ENCODE data around the gene BCL11B.

Gene BCL11B

GRCh38 chr14:99252940-99253868 lies 18.8 kb downstream of the BCL11B start:
- DNase-seq: no peak

- no peak for DNase-seq
Measured at GRCh38 chr14:99252443-99252939, 19.5 kb downstream of the BCL11B start.

DNA sequence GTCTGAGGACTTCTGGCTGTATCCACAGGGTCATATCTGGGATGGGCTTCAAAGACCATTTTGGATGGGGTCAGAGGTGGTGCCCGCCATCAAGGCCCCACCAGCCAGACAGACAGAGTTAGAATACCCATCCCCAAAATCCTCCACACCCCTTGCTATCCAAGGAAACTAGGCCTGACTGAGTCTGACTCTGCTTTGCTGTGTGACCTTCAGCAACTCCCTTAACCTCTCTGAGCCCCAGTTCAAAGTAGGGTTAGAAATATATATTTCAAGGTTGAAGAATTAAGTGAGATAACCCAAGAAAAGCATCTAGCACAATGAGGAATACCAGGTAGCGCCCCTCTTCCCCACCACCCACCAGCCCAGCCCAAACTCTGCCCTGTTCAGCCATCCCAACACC lies 20.3 kb downstream of the BCL11B start:
- no peak for DNase-seq

GRCh38 chr14:99250636-99251208 lies 21.3 kb downstream of the BCL11B start:
- DNase-seq: no peak

GRCh38 chr14:99249389-99249788 lies 22.6 kb downstream of the BCL11B start:
- no peak for DNase-seq

DNA sequence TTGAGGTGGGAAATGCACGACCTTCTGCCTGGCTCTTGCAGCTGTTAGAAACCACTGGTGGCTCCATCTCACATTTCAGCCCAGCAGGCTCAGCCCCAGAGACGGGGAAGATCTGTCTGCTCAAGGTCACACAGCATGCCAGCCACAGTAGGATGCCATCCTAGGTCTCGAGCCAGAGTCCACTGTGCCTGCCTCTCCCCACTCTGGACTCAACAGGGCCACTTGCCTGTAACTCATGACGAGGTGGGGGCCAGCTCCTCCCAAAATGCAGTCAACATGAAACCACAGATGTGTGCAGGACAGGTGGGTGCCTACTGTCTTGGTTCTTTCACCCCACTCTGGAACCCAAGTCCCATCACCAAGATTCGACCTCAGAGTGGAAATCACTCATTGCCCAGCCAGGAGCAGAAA lies 23.2 kb downstream of the BCL11B start:
- DNase-seq: no peak

GRCh38 chr14:99247772-99248171 lies 24.2 kb downstream of the BCL11B start:
- DNase-seq: no peak

DNA sequence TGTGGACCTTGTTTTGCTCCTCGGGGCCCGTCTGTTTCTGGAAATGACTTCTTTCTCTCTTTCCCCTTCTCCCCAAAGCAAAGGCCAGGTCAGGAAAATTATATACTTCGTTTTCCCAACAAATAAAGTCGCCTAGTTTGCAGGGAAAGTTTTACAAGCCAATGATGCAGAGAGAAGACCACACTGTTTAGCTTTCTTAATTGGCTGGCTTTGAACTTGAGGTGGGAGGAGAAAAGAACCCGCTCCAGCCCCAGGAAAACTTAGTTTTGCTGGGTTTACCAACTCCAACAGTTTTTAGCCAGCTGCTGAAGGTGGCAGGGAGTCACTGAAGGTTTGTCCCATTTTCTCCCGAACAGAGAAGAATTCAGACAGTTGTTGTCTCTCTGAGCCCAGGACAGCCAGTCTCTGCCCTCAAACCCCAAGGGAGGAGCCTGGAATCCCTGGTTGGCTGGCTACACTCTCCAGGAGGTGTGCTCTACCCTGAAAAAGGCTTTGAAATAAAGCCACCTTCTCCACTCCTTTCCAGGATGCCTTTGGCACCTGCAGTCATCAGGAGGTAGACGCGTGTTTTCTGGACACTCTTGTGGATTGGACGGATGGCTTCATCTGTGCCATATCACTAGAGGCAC lies 24.8 kb downstream of the BCL11B start:
- no peak for DNase-seq

- no peak for DNase-seq
Measured at GRCh38 chr14:99246536-99247097, 25.4 kb downstream of the BCL11B start.

DNA sequence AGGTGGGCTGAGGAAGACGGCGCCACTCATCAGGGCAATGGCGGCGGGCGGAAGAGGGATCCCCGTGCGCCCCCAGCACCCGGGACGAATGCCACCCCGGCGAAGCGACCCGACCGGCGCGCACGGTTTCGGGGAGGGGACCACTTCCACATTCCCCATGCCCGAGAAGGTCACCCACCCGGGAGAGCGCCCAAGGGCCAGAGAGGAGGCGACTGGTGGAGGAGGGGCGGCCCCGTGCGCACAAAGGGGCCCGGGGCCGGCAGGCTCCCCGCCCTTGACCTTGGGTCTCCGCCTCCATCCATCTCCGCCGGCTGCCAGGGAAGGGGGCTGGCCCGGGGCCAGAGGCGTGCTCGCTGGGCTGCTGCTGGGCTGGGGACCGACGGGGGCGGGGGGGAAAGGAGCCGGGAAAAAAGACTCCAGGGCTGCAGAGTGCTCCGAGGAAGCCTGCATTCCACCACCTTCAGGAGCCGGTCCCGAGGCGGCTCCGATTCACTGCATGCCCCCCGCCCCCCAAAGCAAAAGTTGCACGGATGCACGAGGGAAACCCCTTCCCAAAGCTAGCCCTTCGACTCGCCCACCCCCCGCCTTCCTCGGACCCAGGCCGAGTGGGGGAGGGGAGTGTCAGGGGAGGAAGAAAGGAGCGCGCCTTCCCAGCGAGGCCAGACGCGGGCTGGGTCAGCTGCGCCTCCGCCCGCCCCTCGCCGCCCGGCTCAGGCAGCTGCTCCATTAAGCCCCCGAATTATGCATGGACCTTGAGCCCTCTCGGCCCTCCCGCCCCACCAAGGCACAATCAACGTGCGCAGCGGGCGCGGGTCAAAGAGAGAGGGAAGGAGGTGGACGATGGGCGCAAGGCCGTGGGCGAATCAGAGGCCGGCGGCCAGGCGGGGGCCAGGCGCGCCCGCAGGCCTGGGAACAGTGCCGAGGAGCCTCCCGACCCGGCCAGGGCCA lies 26.2 kb downstream of the BCL11B start:
- no peak for DNase-seq

- no peak for DNase-seq
Measured at GRCh38 chr14:99244941-99245563, 26.9 kb downstream of the BCL11B start.

DNA sequence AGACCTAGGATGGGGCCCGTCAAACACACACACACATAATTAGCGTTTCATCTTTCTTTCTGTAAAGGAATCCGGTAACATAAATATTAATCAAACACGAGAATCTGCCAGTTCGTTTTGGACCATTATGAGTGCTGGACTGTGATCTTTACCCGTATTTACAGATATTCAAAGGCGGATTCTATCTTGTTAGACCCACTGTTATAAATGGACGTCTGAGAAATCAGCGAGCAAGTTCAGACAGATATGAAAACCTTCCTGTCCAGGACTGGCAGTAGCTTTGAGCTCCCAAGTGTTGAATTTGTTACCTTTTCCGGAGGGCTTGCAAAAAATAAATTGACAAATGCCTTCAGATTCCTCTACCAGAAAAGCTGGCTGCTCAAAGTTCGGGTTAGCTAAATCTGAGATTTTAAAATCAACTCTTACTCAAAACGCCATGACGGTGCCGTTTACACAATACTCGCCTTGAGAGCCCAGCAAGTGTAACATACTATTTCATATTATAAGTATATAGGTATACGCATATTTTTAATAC lies 27.6 kb downstream of the BCL11B start:
- no peak for DNase-seq

DNA sequence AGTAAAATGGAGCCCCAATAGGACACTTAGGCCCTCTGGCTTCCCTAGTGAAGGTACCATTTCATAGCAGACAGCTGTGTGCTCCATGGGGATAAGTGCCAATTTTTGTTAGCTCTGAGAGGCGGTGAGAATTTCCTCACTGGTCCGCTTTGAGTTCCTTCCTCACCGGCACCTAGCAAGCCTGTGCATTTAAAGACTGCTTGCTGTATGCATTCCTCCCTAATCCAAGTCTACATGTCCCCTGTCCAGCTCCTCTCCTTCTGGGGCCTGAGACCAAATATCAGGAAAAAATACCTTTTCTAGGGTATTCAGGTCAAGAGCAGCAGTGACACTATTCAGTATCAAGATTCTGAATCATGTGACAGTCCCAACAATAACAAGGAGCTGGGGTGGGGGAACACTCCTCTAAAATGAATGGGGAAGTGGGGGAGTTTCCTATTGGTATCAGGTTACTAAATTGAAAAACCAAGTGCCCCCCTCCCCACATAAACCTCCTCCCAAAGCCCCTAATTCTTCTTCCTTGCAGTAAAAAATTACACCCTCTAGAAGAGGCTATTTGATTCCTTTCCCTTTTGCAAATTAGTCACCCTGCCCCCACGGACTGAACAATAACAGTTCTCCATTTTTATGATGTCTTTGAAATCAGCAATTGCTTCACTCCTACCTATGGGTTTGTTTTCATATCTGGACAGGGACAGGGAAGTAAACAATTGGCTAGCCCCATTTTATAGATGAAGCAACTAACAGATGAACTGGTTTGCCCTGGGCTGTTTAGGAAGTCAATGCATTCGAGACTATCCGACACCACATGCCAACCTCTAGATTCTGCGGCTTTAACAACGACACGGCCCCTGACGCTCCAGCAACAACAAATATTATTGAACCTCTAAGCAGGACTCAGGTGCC lies 28.9 kb downstream of the BCL11B start:
- DNase-seq: no peak

DNA sequence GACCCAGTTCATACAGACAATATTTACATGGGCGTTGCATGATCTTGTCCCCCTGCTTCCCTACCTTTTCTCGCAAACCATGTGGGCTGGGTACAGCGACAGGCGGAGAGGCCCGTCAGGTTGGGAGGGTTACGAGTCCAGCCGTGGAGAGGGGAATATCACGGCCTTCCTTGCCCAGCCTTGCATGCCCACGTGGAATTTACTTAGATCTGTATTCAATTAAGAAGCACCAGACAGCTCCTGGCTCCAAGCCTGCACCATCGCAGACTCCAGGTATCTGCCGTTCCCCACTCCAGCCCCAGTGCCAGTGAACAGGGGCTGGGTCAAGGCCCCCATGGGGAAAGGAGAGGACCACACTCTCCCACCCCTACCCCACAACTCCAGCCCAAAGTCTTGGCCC lies 29.8 kb downstream of the BCL11B start:
- DNase-seq: no peak

DNA sequence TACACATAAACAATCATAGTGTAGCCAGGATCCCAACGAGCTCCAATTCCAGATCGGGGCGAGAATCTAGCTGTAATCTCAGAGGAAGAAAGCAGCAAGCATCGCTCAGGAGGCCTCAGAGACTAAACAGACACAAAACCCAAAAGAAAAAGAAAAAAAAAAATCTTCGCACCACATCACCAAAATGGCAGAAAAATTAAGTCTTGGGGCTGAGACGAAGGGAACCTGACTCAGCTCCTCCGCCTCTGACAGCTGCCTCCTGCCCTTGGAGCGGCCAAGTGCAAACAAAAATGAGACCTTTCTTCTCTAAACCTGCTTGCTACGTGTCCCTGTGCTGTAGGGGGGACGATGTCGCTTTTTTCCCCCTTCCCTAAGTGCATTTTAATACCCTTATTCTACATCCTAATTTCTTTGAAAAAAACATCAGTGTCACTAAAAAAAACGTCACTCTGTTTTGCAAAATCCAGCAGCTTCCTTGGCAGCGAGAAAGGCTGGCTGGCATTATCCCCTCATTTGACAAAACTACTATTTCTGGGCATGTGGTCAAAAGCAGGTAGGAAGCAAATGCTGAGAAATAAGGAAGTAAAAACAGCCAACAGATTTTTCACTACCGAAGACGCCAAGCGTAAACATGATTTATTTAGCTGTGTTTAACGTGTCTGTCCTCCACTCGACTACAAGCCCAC lies 30.5 kb downstream of the BCL11B start:
- no peak for DNase-seq

DNA sequence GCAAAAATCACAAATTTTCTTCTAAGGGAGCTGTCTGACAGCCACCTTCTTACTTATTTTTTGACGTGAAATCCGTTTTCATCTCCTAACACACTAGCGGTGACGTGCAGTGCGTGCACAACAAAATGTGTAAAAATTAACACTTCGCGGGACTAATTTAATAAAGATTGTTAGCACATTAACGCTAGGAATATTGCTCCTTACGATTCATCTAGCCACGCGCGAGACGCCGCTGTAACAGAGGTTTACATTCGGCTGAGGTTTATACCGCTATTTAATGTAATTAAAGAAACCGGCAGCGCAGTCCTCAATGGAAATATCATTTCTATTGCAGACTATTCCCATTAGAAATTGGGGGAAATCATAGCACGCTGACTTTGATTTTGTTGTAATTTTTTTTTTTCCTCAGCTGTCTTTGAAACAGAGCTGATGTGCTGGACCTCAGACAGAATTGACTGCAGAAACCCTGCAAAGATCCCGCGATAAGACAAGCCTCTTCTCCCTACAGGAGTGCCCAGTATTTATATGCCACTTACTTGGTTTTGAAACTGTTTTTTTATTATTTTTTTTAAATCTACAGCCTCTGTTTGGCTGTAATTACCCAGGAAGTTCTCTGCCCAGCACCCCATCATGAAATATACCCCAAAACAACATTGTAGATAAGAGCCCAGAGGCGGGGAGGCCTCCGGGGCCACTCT lies 31.2 kb downstream of the BCL11B start:
- DNase-seq: no peak

DNA sequence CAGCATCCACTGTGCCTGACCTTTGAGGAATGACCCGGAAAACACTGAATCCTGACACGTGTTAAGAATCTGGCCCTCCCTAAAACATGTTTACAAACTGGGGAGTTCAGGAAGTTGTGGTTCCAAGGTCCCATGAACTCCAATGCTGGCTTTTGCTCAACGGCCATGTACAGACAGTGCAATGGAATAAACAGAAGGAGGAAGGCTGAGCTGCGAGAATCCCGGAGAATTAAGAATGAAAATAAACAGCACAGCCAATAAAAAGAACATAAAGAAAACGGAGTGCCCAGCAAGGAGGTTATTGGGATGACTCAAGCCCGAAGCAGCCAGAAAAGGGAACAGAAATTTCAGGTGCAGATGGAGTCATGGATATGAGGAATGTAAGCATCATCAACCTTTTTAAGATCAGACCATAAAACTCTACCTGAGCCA lies 32.3 kb downstream of the BCL11B start:
- no peak for DNase-seq

DNA sequence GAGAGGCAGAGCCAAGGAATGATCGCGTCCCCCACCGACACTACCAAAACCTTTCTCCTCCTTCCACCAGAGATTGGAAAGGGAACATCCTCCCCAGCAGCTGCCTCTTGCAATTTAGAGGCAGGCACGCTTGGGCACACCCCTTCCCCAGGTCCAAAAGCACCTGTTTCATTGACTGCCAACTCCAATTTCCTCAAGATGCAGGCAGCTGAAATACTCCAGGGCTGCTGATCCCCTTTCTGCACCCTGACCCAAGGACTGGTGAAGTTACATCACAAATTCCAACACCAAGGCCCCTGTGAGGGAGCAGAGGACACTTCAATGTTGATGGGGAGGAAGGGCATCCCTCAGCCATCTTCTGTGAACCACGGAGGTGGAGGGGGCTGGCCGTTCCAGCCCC lies 33.8 kb downstream of the BCL11B start:
- no peak for DNase-seq

GRCh38 chr14:99237288-99237687 lies 34.7 kb downstream of the BCL11B start:
- no peak for DNase-seq

All from NCI-H2227 treated with DMSO at 0.1 percent for 48 hours (cell line).